CD1c-positive myeloid dendritic cell (primary cell): ENCODE measurements around the gene SLC2A13.
"Not testable (repeated sequence)": the region's sequence is repeated elsewhere in the genome, so short reads cannot be mapped to it uniquely, and the experiment has no call there.

ENCODE experiments used
- DNase-seq: peaks from one replicate; pipeline ENCODE4 v3.0.0-alpha.2; 2016; ENCODE audit errors: extremely low spot score

Gene SLC2A13

DNA sequence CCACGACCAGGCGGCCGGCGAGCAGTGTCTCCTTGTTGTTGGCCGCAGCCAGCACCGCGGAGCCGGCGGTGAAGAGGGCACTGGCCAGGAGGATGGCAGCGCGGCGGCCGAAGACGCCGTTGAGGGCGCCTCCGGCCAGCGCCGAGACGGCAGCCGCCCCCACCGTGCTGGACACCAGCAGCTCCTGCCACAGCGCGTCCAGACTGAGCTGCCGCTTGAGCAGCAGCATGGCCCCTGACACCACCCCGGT is 691 bp downstream of the SLC2A13 start:
- DNase-seq, result no peak

DNA sequence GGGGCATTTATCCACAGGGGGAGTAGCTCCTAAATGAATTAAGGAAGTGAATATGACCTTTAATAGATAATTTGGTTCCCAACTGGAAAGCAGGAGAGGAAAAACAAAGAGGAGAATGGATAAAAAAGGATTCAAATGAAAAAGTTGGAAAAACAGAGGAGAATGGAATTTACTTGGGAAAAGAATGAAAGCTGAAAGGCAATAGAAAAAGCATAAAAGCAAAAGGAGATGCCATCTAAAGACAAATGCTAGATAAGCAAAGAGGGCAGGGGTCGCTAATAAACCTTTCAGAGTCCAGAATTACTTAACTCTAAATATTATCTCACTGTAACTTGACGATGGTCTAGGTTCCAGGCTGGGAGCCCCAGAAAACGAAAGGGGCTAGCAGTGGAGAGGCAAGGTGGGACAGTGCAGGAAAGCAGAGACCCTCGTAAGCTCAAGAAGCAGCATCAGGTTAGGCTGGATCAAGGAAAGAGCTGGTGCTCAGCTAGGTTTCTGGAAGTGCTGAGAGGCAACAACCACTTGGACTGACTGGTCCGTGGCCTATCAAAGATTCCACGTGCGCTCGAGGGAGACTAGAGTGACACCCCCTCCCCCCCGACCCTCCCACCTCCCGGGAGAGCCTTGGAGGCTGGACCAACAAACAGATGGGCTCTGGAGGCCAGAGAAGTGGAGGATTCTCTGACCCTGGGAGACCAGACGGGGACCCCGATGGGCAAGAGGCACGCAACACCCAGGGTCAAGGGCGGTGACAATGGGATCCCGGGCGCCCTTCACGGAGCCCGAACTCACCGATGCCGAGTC is 1.2 kb downstream of the SLC2A13 start:
- DNase-seq, result no peak

DNA sequence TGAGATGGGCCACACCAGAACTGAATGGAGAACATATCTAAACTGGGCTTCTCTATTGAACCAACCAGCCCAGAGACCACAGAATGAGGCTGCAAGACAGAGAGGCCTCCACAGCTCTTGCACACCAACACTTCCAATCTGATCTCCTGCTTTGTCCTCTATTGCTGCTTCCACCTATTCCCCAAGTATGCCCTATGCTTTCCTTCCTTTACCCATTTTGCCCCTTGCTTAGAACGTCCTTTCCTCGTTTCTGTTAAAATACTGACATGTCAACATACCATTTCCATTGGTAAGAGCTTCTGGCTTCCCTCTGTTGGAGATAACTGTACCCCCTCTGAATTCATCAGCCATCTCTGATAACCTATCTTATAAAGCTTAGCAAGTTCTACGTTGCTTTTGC is 2.8 kb downstream of the SLC2A13 start:
- no peak for DNase-seq

DNA sequence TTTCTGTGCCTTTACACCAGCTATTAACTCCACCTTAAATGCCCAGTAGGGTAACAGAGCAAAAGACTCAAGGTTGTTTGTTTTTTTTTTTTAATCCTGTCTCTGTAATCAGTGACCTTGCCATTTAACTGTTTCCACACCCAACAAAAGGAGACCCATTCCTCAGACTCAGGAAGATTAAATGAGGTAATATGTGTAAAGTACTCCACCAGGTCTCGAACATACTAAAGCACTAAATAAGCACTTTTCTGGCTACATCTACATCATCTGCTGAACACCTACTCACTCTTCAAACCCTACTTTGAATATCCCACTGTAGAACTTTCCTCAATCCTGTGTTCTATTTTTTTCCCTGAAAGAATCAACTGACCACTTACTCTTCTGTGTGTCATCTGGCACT is 4.1 kb downstream of the SLC2A13 start:
- DNase-seq, result no peak

DNA sequence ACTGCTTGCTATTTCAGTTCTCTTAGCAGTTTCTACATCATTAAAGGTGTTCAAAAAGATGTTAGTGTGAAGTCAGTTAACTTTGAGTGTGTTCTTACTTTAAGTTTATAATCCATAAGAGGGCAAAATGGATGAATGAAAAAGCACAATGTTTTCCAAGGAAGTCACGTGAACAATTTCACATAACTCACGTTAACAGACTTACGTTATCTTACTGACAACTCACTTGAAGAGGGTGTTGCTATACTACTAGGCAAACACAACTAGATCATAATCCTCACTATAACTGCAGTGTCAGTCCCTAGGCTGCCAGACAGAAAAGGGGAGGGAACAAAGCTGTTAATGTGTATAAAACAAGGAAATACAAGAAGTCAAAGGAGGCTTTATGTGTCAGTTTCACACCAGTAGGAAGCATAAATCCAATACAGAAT is 6.4 kb downstream of the SLC2A13 start:
- DNase-seq, result no peak

DNA sequence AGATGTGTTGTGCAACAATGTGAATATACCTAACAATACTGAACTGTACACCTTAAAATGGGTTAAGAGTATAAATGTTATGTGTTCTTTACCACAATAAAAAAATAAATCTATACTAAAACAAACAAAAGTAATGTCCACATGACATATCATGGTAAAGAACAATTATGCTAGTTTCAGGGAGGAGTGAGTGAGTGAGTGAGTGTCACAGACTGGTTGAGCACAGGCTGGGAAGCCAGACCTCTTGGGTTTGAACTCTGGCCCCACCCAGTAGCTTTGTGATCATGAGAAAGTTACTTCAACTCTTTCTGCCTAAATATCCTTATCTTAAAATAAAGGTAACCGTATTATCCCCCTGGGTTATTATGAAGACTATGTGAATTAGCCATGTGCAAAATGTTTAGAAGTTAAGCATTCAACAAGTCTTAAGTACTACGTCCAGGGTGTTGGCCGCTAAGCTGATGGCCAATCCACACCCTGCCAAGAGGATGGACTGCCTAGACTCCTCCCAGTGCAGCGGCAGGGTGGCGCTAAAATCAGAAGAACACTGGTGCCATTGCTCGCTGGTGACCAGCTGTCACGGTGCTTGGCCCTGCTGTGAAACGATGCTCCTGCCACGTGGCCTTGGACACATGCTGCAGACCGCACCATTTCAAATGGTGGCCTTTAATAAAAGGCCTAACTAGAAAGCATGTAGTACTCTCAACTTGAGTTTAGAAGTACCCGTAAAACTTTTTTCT is 7.3 kb downstream of the SLC2A13 start:
- no peak for DNase-seq

DNA sequence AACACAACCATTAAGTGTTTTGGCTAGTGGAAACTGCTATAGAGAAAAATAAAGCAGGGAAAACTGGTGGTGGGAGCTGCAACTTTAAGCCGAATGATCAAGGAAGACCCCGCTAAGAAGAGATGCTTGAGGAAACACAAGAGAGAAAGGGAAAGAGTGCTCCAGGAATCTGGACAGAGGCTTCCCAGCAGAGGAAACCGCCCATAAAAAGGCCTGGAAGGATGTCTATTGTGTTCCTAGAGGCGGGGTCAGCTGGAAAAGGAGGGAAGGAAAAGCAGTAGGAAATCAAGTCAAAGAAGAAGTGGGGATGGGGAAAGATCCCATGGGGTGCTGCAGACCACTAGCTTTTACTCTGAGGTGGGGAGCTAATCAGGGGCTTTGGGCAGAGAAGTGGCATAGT is 12.4 kb downstream of the SLC2A13 start:
- DNase-seq, result no peak

DNA sequence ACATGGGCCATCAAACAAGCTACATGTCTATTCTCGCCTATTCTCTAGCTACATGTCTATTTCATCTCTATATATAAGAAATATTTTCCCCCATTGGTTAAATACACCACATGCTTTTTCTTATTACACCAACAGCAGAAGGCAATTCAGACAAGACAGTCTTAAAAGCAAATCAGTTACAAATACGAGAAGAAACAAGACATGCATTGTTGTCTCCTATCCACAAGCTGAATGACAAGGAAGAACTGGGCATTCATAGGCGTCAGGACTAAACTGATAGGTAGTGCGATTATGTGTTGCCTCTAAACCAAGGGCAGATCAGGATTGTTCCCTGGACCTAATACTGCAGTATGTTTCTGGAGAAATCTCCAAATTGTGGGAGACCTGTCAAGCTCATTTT is 19.4 kb downstream of the SLC2A13 start:
- DNase-seq, result no peak

DNA sequence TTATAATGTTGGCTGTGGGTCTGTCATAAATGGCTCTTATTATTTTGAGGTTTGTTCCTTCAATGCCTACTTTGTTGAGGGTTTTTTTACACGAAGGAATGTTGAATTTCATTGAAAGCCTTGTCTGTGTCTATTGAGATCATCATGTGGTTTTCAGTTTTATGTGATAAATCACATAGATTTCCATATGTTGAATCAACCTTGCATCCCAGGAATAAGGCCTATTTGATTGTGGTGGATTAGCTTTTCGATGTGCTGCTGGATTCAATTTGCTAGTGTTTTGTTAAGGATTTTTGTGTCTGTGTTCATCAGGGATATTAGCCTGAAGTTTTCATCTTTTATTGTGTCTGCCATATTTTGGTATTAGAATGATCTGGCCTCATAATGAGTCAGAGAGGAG is 27.6 kb downstream of the SLC2A13 start:
- DNase-seq, result no peak

DNA sequence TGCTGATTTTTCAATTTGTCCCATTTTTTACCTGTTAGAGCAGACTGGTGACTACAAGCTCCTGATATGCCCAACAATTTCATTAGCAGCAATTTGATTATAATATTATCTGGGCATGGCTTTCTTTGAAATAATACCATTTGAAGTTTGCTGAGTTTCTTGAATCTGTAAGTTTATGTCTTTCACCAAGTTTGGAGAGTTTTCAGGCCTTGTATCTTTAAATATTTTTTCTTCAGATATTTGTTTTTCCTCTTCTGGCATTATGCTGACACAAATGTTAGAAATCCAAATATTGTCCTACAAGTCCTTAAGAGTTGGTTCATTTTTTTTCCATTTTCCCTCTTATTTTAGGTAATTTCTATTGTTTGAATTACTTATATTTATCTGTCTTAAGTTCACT is 30.4 kb downstream of the SLC2A13 start:
- no peak for DNase-seq

DNA sequence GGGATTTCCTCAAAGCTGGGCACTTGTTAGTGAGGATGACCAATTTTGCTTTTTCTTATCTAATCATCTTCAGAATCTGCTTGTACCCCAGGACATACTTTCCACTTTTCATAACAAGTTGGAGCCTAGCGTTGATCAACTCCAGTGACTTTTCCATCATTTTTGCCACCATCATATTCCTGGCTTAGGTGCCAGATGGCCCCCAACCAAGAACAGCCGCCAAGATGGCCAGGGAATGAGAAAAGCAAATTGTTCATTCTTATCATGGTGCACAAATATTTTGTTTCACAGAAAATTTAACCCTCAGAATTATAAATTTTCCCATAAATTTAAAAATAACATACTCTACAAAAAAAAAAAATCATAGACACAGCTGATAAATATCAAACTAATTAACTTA is 37.5 kb downstream of the SLC2A13 start:
- no peak for DNase-seq

DNA sequence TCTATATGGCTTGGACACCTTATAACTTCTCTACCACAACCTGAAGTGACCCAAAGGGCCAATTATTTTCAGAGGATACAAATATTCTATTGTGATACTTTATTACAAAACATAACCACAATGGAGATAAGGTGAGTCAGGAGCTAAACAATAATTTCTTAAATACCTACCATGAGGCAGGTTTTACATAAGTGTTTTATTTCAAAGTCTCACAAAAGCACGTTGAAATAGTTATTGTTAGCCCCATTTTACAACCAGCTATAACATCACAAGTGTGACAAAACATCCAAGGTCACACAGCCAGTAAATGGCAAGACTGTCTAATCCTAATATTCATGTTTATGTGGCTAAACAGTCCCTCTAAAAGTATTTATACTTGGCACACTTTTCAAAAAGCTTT is 40.2 kb downstream of the SLC2A13 start:
- DNase-seq, result no peak

DNA sequence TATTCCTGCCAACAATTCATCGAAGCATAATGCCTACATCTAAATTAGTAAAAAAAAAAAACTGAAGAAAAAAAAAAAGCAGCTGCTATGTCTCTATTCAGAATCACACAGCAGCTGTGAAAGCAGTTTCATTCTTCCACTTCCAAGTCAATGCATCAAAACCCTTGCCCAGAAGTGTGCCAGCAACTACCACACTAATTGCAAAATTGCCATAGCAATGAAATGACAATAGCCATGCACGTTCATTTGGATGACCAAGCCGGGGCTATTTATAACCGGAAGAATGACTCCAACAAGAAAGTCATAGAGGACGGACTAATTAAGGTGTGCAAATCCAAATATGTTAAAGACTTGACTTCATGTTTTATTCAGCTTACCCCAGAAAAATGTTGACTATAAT is 42.5 kb downstream of the SLC2A13 start:
- DNase-seq, result no peak

DNA sequence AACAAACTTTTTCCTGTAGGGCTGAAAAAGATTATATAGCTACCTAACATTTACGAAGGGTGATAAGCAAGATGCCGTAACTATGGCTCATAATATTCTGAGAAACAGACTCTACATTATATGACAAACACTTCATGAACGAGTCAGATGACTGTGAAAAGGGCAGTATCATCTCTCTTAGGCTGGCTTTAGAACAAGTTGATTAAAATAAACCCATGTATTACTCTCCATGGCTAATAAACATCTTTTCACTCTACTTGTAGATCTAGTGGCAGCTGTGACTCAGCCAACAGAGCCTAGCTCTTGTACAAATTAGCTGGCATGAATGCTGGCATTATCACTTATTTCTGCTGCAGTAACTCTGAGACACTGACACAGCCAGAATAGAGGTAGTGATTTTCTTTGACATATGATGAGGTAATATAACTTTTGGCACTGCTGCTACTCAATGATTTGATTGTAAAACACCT is 47.1 kb downstream of the SLC2A13 start:
- no peak for DNase-seq

DNA sequence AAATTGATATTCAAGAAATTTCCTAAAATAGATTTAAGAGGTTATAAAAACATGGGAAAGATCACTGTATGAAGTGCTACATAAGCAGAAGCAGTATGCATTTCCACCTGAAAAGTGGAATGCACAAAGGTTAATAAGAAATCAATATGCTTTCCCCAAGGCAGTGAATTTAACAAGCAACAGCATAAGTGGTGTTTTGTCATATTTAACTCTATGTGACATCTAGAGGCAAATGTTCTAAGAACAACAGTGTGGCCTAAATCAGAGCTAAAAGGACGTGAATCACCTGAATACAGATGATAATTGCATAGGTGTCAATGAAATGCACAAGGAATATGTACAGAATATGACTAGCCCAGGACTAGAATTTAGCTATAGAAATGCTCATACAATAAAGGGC is 49.5 kb downstream of the SLC2A13 start:
- no peak for DNase-seq

DNA sequence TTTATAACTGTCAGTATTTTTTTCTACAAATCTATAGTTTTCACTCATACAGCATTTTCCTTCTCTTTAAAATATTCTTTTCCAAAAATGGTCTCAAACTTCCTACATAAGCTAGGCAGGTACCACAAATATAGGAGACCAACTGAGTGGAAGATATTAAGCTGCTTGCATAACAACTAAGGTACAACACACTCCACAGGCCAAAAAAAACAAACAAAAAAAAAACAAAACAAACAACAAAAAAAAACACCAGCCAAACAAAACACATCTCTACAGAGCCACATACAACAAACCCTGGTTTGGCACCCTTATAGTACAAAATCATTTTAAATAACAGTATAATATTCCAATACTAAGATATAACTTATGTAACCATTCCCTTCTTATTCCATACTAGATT is 50.1 kb downstream of the SLC2A13 start:
- no peak for DNase-seq

DNA sequence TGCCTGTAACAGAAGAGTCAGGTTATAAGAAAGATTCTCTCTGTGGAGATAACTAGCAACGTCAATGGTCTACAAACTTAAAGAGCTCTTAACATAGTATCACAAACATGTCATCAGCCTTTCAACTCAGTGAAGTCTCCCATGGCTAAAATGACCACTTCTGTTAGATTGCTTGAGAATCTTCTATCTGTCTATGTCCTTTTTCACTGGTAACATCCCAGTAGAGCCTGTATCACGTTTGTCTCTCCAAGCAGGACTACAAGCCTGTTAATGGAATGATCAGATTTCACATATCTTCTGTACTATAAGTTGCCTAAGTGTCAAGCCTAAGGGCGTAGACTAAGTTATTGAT is 50.7 kb downstream of the SLC2A13 start:
- DNase-seq, result no peak

DNA sequence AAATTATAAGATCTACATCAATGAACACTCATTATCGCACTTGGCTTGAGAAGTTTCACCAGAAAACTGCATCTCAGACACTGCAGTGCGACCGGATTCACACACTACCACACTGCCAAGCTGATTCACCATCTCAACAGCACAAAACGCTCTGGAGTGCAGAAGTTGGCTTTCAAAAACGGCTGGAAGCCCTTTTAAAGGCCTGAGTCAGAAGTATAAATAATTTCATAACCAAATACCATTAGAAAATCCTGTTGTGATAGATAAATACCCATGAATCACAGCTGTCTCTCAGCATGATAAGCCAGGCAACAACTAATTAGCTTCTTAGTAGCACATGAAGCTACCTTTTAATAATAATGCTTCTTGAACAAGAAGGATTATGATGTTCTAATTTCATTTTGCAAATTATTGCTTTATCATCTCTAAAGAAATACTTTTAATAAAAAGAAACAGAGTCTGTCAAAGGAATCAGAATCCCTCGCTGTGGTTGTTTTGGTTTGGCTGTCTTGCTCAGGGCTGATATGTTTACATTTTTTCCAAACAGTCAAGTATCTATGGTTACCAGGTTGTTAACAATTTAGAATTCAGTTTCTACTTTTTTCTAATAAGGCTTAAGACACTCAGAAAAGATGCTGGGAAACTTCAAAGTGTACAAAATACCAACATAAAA is 51.2 kb downstream of the SLC2A13 start:
- DNase-seq, result no peak

DNA sequence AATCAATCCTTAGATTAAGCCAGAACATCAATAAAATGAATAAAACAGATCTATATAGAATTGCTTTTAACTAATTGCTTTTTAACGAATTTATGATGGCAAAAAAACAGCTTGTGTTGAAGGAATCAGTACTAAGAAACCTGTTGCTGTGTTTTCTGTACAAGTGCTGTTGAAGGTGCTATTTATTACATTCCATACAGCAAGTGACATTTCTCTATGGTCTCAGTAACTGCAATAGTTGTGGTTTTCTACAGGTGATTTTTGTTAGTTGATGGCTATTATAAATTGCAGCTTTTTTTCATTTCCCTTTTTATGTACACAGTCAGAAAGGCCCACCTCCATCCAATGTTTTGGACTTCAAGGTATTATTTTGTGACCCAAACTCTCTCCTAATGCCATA is 56.6 kb downstream of the SLC2A13 start:
- no peak for DNase-seq

DNA sequence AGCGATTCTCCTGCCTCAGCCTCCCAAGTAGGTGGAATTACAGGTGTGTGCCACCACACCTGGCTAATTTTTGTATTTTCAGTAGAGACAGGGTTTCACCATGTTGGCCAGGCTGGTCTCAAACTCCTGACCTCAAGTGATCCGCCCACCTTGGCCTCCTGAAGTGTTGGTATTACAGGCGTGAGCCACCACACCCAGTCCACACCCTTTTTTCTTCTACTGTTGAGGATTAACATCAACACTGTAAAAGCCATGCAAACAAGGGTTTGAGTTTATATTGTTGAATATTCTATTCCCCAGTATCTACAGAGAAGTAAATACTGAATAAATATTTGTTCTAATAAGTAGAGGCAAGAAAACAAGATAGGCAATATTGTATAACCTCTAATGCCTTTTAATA is 58.9 kb downstream of the SLC2A13 start:
- not testable (repeated sequence) for DNase-seq

DNA sequence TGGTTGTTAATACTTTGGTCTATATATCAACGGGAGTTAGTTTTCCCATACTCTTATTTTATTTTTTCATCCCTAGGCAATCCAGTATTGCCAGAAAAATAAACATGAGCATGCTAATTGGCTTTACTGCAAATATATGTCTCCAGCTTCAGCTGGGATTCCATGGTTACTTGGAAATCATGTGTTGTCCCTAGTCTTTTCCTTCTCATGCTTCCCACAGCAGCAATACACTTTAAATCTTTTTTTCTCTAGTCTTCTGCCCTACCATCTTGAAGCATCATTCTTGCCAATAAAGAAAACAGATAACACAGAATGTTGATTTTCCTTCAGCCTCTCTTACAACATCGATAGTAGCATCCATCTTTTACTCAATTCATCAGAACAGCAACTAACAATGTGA is 60.2 kb downstream of the SLC2A13 start:
- DNase-seq, result no peak

DNA sequence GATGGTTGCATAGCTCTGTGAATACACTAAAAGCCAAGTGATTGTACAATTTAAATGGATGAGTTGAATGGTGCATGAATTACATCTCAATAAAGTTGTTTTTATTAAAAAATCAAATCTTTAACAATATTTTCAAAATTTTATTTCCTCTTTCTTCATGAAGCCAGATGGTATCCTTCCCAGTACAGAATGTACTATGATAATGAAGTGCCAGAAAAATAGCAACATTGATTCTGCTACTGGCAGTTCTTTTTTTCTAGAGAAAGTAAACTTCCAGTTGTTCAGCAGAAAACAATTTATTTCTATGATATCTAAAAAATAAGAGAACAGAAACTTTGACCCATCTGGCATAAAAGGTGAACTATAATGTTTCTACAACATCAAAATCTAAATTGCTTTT is 61.5 kb downstream of the SLC2A13 start:
- DNase-seq, result no peak

DNA sequence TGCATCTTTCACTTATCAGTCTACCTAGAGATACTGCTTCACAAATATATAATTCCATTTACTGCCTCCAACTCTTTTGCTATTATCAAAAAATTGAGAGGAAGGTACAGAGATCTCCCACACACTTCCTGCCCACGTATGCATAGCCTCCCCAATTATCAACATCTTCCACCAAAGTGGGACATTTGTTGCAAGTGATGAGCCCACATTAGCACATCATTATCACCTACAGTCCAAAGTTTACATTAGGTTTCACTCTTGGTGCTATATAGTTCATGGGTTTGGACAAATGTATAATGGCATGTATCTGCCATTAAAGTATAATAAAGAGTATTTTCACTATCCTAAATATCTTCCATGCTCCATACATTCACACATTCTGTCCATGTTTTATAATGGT is 66.3 kb downstream of the SLC2A13 start:
- DNase-seq, result no peak
